Panc1 (cell line): ENCODE data around the gene CPN1.

Experiments
- POLR2AphosphoS5 ChIP-seq: IDR thresholded peaks from 2 replicates; pipeline ENCODE4 v1.6.1; 2012; ENCODE audit warnings: mild to moderate bottlenecking, low read depth, low read length, moderate library complexity
- TF ChIP-seq, protein P1 (sequence below): fragments of 450-650 bp; IDR thresholded peaks from 2 replicates; pipeline ENCODE4 v1.5.1; 2017; ENCODE audit warnings: mild to moderate bottlenecking

GRCh38 chr10:100019787-100020141 is 61.9 kb downstream of the CPN1 start:
- TF ChIP-seq POLR2AphosphoS5, result no peak
- TF ChIP-seq, protein P1, sequence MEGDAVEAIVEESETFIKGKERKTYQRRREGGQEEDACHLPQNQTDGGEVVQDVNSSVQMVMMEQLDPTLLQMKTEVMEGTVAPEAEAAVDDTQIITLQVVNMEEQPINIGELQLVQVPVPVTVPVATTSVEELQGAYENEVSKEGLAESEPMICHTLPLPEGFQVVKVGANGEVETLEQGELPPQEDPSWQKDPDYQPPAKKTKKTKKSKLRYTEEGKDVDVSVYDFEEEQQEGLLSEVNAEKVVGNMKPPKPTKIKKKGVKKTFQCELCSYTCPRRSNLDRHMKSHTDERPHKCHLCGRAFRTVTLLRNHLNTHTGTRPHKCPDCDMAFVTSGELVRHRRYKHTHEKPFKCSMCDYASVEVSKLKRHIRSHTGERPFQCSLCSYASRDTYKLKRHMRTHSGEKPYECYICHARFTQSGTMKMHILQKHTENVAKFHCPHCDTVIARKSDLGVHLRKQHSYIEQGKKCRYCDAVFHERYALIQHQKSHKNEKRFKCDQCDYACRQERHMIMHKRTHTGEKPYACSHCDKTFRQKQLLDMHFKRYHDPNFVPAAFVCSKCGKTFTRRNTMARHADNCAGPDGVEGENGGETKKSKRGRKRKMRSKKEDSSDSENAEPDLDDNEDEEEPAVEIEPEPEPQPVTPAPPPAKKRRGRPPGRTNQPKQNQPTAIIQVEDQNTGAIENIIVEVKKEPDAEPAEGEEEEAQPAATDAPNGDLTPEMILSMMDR, result no peak
